DMS 273 (cell line): Measurements from ENCODE around the gene SLC25A25.

Source experiments
- DNase-seq: peaks from one replicate; lab custom pipeline; 2025; ENCODE audit not compliant: unreplicated experiment; lab: John Stamatoyannopoulos, UW

The SLC25A25 gene

GRCh38 chr9:128096616-128097536 is 28.8 kb downstream of the SLC25A25 start:
- DNase-seq, result no peak

- no peak for DNase-seq
Measured at GRCh38 chr9:128097543-128098296, 29.7 kb downstream of the SLC25A25 start.

- DNase-seq, result peak; percentile 98
Measured at GRCh38 chr9:128098297-128099230, 30.5 kb downstream of the SLC25A25 start.

DNA sequence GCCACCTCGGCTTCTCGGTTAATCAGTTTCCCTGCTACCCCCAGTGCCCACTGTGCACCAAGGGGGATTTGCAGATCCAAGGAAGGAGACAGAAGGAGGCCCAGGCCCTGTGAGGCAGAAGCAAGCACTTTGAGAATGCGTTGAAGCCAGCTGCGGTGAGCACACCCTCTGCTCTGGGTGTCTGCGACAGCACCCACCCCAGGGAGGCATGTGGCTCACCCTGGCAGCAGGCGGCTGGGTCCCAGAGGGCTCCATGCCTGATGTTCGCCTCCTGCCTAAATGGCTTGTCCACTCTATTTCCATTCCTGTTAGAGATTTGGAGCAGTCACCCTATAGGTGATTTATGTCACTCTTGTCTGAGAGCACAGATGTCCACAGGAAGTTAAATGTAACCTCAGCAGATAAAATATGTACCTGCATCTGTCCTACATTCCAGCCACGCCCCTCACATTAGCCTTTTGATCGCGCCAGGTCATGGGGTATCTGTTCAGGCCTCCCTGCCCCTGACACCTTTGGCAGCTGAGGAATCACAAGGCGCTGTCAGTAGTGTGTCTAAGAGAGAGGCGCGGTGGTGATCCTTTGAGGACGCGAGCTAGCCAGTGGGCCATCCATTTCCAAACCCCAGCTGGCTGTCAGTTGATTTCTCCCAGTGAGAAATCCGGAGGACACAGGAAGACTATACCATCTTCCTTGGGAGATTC is 31.3 kb downstream of the SLC25A25 start:
- DNase-seq, result no peak

DNA sequence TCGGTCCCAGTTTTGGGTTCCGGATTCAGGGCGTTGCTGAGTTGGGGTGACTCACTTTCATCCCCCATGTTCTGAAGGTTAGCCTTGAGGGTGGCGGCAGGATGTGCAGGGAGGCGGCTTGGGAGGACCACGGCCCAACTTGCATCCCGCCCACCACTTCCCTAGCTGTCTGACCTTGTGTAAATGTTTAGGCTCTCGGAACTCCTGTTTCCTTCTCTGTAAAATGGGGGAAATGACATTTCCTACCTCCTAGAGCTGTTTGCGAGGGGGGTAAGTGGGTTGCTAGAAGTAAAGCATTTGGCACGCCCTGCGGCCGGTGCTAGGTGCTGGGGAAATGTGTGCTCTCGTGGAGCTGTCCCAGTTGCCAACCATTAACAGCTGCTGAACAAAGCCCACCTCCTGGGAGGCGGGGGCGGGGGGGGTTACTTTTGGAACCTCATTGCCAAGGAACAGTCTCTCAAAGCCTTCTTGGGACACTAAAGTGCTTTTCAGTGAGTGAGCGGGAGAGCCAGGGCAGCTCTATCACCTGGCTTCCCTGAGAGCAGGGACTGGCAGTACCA is 32.0 kb downstream of the SLC25A25 start:
- no peak for DNase-seq

GRCh38 chr9:128100581-128100980 is 32.5 kb downstream of the SLC25A25 start:
- DNase-seq, result no peak

- no peak for DNase-seq
Measured at GRCh38 chr9:128101231-128101661, 33.2 kb downstream of the SLC25A25 start.

DNA sequence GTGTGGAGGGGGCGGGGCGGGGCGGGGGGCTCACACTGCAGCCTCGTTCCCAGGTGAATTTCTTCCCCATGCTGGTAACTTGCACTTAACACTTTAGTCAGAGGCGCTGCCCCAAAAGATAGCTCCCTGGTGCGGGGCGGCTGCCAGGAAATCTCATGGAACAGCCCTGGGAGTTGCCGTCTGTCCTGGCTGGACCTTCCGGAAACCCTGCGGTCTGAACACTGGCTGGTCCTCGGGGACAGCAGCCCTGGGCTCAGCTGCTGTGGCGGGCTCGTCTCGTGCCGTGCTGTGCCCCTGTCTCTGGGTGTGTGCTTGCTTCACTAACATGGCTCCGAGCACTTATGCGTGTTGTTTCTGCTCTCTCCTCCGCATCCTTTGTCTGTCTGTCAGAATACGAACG is 33.7 kb downstream of the SLC25A25 start:
- no peak for DNase-seq

GRCh38 chr9:128102196-128102595 is 34.2 kb downstream of the SLC25A25 start:
- no peak for DNase-seq

- DNase-seq, result no peak
Measured at GRCh38 chr9:128102861-128103588, 35.0 kb downstream of the SLC25A25 start.

DNA sequence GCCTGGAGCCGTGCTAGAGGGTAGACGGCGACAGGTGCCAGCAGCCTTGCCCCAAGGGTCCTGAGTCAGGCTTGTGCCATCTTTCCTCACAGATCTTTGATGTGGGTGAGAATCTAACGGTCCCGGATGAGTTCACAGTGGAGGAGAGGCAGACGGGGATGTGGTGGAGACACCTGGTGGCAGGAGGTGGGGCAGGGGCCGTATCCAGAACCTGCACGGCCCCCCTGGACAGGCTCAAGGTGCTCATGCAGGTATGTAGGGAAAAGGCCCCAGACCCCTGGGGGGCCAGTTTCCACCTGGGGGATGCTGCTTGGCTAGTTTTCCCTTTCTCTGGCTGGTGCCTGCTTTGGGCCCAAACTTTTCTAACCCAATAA is 35.5 kb downstream of the SLC25A25 start:
- DNase-seq, result no peak

- DNase-seq, result peak; percentile 57
Measured at GRCh38 chr9:128104171-128104618, 36.2 kb downstream of the SLC25A25 start.

DNA sequence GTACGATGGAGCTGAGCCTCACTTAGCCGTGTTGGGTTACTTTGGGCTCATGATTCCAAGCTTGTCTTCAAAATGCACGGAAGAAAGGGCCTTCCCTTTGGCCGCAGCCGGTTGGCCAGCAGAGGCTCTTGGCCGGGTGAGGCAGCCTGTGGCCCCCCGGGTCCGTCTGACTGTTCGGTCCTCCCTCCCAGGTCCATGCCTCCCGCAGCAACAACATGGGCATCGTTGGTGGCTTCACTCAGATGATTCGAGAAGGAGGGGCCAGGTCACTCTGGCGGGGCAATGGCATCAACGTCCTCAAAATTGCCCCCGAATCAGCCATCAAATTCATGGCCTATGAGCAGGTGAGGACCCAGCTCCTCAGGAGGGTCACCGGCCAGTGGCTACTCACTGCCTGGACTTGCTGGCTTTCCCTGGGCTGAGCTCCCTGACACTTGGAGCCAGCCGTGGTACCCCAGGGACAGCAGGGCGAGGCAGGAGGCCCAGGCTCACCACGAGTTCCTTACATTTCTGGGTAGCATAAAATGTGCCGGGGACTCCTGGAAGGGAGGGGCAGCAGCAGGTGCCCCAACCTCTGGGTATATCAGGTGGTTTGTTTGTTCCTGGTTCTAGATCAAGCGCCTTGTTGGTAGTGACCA is 37.6 kb downstream of the SLC25A25 start:
- DNase-seq, result no peak

GRCh38 chr9:128106181-128106939 is 38.3 kb downstream of the SLC25A25 start:
- DNase-seq, result no peak

- no peak for DNase-seq
Measured at GRCh38 chr9:128106940-128107467, 39.0 kb downstream of the SLC25A25 start.

DNA sequence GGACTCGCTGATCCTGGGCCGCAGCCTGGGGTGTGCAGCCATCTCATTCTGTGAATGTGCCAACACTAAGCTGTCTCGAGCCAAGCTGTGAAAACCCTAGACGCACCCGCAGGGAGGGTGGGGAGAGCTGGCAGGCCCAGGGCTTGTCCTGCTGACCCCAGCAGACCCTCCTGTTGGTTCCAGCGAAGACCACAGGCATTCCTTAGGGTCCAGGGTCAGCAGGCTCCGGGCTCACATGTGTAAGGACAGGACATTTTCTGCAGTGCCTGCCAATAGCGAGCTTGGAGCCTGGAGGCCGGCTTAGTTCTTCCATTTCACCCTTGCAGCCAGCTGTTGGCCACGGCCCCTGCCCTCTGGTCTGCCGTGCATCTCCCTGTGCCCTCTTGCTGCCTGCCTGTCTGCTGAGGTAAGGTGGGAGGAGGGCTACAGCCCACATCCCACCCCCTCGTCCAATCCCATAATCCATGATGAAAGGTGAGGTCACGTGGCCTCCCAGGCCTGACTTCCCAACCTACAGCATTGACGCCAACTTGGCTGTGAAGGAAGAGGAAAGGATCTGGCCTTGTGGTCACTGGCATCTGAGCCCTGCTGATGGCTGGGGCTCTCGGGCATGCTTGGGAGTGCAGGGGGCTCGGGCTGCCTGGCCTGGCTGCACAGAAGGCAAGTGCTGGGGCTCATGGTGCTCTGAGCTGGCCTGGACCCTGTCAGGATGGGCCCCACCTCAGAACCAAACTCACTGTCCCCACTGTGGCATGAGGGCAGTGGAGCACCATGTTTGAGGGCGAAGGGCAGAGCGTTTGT is 39.6 kb downstream of the SLC25A25 start:
- no peak for DNase-seq
